HG03442 (cell line): ENCODE measurements around the gene PAFAH1B1.
"Not testable (repeated sequence)": the region's sequence is repeated elsewhere in the genome, so short reads cannot be mapped to it uniquely, and the experiment has no call there.

Experiments used
- ATAC-seq: cut with Tn5 transposase; IDR thresholded peaks from one replicate; pipeline ENCODE4 v1.9.1; 2021; ENCODE audit warnings: mild to moderate bottlenecking, moderate library complexity; ENCODE audit not compliant: unreplicated experiment

PAFAH1B1 gene

DNA sequence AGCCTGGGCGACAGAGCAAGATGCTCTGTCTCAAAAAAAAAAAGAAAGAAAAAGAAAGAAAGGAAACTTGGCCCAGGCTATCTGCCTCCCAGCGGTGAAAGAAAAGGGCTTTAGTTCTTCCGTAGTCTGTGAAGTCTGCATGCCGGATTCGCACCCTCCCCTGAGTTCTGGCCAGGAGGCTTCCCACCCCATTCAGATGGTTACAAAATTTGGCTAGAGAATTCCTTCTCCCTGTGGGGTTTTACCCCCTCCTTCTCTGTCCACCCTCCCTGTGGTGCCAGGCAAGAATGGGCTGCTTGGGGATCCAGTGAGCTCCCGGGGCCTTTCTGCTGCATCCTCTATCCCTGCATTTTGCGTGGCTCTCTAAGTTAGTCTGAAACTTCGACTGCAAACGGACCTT, 37.8 kb downstream of the PAFAH1B1 start:
- ATAC-seq, result no peak

DNA sequence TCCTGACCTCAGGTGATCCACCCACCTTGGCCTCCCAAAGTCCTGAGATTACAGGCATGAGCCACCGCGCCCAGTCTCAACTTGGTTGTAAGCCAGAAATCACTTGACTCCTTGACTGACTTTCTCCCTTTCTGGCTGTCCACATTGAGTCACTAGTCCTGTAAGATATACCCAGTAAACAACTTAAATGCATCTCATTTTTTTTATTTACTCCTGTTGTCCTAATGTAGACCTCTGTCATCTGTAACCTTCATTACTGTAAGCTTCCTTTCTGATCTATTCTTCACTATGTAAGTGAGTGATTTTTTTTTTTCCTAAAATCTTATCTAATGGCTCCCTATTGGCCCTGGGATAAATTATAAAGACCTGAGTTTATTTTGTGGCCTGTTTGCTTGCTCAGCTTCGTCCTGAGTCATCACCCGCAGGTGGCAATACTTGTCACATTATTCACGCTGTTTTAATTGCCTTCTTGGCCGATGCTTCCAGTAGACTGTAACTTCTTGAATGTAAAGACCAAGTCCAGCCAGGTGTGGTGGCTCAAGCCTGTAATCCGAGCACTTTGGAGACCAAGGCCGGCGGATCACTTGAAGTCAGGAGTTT, 41.0 kb downstream of the PAFAH1B1 start:
- no peak for ATAC-seq

DNA sequence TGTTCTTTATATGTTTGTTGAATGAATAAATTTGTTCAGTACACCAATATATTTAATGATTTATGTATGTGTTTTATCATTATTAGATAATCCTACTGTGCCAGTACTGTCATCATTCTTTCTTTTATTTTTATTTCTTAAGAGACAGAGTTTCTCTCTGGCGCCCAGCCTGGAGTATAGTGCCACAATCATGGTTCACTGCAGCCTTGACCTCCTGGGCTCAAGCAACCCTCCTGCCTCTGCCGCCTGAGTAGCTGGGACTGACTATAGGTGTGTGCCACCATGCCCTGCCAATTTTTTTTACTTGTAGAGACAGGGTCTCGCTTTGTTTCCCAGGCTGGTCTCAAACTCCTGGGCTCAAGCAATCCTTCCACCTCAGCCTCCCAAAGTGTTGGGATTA, 41.8 kb downstream of the PAFAH1B1 start:
- ATAC-seq, result no peak

DNA sequence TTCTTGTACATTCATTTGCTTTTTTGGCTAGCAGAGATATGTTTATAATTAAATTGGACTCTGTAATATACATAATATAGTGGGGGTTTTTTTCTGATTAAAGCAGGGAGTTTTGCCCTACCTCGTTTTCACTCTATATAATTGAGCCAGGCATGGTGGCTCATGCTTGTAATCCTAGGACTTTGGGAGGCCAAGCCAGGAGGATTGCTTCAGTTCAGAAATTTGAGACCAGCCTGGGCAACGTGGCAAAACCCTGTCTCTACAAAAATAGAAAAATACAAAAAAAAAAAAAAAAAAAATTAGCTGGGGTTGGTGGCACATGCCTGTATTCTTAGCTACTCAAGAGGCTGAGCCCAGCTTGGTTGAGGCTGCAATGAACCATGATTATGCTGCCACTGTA, 42.2 kb downstream of the PAFAH1B1 start:
- no peak for ATAC-seq

DNA sequence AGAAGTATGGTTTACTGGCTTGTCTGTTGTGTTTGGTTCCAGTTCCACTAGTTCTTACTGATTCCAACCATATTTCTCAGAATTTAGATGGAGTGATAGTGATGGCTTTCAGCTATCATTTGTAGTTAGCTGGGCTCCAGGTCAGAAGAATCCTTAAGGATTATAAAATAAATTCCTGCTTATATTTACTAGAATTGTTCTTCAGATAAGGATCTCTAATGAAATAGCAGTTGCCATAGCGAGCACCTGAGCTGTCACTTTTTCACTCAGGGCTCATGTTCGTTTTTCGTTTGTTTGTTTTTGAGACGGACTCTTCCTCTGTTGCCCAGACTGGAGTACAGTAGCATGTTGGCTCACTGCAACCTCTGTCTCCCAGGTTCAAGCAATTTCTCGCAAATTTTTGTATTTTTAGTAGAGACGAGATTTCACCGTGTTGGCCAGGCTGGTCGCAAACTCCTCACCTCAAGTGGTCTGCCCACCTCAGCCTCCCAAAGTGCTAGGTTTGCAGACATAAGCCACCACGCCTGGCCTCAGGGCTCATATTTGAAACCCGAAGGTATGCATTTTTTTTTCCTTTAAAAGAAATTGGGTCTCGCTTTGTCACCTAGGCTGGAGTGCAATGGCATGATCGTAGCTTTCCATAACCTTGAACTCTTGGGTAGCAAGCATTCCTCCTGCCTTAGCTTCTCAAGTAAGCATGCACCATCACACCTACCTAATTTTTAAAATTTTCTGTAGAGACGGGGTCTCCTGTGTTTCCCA, 42.9 kb downstream of the PAFAH1B1 start:
- no peak for ATAC-seq

DNA sequence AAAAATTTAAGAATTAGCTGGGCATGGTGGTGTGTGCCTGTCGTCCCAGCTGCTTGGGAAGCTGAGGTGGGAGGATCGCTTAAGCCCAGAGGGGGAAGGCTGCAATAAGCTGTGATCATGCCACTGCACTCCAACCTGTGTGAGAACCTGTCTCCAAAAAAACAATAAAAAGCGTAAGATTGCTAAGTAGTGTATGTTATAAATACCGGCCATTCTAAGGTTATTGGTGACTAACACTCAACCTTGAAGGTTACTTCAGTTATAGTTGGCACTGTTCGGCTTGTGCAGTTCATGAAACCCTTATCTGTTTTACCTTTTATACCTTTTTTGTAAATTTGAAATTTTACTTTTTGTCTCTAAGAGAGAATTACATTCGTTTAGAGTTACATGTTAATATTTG, 44.0 kb downstream of the PAFAH1B1 start:
- no peak for ATAC-seq

DNA sequence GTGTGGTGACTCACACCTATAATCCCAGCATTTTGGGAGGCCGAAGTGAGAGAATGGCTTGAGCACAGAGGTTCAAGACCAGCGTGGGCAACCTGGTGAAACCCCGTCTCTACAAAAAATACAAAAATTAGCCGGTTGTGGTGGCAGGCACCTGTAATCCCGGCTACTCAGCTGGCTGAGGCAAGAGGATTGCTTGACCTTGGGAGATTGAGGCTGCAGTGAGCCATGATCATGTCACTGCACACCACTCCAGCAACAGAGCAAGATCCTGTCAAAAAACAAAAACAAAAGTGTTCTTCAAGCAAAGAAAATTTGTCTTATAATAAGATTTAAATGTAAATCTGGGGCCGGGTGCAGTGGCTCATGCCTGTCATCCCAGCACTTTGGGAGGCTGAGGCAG, 51.5 kb downstream of the PAFAH1B1 start:
- ATAC-seq, result no peak

DNA sequence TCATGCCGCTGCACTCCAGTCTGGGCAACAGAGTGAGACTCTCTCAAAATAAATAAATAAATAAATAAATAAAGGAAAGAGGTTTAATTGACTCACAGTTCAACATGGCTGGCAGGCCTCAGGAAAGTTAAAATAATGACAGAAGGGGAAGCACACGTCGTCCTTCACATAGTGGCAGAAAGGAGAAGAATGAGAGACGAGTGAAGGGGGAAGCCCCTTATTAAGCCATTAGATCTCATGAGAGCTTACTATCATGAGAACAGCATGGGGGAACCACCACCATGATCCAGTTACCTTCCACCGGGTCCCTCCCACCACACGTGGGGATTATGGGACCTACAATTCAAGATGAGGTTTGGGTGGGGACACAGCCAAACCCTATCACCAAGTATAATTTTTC, 54.5 kb downstream of the PAFAH1B1 start:
- no peak for ATAC-seq

DNA sequence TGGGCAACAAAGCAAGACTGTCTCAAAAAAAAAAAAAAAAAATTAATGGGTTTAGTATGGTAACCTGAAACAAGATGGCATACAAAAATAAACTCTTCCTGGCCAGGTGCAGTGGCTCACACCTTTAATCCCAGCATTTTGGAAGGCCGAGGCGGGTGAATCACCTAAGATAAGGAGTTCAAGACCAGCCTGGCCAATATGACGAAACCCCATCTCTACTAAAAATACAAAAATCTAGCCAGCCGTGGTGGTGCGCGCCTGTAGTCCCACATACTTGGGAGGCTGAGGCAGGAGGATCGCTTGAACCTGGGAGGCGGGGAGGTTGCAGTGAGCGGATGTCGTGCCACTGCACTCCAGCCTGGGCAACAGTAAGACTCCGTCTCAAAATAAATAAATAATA, 55.7 kb downstream of the PAFAH1B1 start:
- no peak for ATAC-seq

DNA sequence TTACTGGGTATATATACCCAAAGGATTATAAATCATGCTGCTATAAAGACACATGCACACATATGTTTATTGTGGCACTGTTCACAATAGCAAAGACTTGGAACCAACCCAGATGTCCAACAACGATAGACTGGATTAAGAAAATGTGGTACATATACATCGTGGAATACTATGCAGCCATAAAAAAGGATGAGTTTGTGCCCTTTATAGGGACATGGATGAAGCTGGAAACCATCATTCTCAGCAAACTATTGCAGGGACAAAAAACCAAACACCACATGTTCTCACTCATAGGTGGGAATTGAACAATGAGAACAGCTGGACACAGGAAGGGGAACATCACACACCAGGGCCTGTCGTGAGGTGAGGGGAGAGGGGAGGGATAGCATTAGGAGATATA, 59.5 kb downstream of the PAFAH1B1 start:
- ATAC-seq, result not testable (repeated sequence)

DNA sequence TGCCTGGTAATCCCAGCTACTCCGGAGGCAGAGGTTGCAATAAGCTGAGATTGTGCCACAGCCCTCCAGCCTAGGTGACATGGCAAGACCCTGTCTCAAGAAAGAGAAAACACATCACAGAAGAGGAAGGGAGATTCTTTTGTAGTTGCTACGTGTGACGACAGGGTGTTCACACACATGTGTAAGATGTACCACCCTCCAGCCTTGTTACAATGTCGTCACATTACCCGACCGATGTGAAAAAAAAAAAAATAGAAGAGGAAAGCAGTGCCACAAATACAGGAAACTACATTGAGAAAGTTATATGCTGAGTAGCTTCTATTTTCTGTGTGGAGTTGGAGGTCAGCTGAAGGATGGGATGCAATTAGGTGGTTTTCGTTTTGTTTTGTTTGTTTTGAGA, 62.1 kb downstream of the PAFAH1B1 start:
- ATAC-seq, result no peak

DNA sequence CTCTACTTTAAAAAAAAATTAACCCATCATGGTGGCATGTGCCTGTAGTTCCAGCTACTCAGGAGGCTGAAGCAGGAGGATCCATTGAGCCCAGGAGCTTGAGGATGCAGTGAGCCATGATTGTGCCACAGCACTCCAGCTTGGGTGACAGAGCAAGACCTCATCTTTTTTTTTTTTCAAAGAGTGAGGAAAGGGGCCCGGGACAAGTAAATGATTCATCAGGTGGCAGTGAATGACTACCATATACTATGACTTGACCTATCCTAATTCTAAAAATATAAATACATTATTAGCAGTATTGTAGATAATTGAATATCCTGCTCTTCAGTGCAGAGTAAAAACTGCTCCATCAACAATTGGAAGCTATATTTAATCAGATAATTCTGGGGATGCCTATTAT, 62.8 kb downstream of the PAFAH1B1 start:
- no peak for ATAC-seq

DNA sequence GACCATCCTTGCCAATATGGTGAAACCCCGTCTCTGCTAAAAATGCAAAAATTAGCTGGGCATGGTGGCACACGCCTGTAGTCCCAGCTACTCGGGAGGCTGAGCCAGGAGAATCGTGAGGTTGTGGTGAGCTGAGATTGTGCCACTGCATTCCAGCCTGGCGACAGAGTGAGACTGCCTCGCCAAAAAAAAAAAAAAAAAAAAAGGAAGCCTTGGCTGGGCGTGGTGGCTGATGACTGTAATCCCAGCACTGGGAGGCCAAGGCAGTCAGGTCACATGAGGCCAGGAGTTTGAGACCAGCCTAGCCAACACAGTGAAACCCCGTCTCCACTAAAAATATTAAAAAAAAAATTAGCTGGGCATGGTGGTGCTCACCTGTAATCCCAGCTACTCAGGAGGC, 65.9 kb downstream of the PAFAH1B1 start:
- ATAC-seq, result not testable (repeated sequence)

DNA sequence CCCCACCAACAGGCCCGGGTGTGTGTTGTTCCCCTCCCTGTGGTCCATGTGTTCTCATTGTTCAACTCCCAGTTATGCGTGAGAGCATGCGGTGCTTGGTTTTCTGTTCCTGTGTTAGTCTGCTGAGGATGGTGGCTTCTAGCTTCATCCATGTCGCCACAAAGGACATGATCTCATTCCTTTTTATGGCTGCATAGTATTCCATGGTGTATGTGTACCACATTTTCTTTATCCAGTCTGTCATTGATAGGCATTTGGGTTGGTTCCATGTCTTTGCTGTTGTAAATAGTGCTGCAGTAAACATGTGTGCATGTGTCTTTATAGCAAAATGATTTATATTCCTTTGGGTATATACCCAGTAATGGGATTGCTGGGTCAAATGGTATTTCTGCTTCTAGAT, 67.0 kb downstream of the PAFAH1B1 start:
- ATAC-seq, result not testable (repeated sequence)

DNA sequence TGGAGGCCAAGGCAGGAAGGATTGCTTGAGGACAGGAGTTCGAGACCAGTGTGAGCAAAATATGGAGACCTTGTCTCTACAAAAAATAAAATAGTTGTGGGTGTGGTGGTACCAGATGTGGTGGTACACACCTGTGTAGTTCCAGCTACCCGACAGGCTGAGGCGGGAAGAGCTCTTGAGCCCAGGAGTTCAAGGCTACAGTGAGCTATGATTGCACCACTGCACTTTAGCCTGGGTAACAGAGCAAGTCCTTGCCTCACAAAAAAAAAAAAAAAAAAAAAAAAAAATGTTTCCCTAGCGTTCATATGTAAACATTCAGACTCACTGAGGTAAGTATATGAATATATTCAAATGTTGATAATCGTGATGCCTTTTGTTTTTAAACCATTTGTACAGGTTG, 78.6 kb downstream of the PAFAH1B1 start:
- ATAC-seq, result no peak

DNA sequence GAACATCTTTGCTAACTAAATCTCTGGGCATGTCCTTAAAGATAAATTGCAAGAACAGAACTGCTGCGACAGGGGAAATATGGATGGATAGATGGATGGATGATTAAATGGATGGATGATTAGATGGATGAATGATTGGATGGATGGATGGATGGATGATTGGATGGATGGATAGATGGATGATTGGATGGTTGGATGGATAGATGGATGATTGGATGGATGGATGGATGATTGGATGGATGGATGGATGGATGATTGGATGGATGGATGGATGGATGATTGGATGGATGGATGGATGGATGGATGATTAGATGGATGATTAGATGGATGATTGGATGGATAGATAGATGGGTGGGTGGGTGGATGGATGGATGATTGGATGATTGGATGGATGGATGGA, 85.8 kb downstream of the PAFAH1B1 start:
- ATAC-seq, result not testable (repeated sequence)

DNA sequence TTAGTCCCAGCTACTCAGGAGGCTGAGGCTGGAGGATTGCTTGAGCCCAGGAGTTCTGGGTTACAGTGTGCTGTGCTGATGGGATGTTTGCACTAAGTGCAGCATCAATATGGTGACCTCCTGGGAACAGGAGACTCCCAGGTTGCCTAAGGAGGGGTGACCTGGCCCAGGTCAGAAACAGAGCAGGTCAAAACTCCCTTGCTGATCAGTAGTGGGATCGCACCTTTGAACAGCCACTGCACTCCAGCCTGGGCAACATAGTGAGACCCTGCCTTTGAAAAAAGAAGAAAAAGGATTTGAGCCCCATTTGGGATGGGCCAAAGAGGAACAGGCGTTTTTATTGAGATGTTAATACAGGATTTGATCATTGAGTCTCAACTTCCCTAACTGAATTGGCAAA, 87.5 kb downstream of the PAFAH1B1 start:
- ATAC-seq, result no peak

DNA sequence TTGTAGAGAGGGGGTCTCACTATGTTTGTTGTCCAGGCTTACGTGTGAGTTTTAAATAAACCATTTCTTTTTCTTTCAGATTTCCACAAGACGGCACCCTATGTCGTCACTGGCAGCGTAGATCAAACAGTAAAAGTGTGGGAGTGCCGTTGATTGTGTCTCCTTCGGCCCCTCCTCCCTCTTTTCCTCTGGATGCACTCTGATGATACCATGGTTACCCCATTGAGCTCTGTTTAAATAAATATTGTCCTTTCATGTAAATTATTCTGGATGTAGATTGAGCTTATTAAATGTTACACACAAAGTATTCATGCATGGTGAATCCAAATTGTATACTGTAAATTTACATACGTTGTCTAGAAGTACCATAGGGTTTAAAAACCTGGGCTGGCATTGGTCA, 88.2 kb downstream of the PAFAH1B1 start:
- no peak for ATAC-seq

DNA sequence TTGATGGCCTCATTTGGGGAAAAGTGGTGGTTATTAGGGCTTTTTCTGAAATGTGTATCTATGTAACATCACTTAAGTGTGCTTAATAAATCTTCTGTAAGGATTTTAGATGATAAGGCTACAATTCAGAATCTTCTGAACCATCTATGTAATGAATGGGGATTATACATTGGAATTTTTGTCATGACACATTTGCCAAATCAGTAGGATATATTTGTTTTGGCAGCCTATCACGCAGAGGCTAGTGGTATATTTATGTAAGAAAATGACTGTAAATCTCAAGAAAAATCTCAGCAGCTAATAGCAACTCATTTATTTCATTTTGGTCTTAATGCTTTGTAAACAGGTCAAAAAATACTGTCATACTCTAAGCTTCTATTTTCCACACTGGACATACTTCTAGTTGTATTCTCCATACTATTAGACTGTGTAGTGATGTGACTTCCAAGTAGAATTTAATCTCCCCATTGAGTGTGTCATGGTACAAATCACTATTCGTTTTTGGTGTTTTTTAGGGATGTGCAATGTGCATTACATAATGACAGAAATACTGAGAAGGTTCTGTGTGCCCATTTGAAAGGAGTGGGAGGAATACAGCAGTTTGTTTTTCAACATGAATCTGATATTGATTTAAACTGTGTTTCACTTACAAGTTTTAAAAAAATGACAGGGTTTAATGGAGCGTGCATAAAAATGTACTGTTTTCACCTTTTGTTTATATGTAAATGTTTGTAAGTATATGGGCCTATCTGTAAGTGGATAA, 88.9 kb downstream of the PAFAH1B1 start:
- no peak for ATAC-seq

DNA sequence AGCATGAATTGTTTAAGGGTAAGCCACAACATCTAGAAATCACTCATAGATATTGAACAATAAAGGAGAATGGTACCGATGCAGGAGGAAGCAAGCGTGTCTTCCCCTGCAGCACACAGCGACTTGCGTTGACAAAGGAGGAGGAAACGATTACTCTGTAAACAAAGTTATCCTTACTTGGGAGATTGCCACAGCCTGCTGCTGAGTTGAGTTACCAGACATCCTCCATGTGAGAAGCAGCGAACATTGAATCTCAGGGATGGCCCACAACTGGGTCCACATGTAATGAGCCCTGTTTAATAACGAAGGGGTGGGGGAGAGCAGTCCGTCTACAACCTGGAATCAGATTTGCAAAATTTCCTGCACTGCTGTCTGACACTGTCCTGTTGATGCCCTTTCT, 90.5 kb downstream of the PAFAH1B1 start:
- no peak for ATAC-seq

DNA sequence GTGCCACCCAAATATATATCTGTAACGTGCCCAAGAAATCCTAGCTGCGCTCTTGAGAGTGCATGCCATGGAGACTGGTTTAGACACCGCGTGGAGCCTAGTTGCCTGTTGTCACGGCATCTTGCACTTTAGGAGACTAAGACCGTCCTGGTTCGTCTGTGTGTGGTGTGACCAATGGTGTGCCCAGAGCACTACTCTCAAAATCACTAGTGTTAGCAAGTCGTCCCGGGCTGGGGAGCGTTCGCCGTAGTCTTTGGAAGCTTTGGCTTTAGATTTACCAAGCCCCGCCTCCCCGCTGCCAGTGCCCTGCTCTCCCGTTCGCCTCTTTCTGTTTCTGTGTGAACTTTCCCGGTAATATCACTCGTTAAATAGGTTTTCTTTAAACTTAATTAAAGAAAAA, 91.1 kb downstream of the PAFAH1B1 start:
- ATAC-seq, result no peak

DNA sequence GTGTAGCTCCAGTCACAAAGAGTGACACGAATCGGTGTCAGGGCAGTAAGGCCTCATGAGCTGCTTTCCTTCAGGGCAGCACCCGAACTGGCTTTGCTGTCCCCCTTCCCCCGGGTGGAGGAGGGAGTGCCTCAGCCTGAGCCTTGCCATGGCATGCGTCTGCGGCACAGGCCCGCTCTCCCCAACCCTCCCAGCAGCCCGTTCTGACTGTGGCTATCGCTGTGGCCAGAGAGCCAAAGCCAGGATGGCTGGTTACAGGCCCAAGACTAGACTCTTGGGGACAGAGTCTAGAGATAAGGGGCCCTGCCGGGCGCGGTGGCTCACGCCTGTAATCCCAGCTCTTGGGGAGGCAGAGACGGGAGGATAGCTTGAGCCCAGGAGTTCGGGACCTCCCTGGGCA, 92.2 kb downstream of the PAFAH1B1 start:
- no peak for ATAC-seq
